ENCODE data around the gene COL26A1.

DNA sequence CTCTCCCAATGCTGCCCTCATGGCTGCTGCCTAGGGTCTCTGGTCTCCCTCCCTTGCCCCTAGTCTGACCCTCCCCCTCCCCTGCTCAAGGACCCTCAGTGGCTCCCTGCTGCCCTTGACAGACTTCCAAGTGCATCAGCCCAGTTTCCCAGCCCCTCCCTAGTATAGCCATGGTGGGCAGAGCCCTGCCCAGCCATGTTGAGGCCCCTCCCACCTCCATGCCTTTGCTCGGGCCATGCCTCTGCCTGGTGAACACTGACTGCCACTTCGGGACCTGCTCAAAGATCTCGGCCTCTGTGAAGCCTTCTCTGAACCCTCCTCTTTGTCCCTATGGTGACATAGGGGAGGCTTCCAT, 193.2 kb downstream of the COL26A1 start:
- TF ChIP-seq POLR2AphosphoS5 (IDR thresholded peaks at IDR 0.05; ENCODE audit: low read depth, low read length) (no peak), TAF1 (IDR thresholded peaks at IDR 0.05; ENCODE audit: borderline replicate concordance, insufficient read depth, low read length) (no peak), SIN3A (IDR thresholded peaks at IDR 0.05; ENCODE audit: borderline replicate concordance, insufficient read depth, low read length) (no peak), FOXP2 (optimal IDR thresholded peaks at IDR 0.05; ENCODE audit: borderline replicate concordance, extremely low read depth, extremely low read length, insufficient read depth) (no peak)
- TF ChIP-seq, protein P1, sequence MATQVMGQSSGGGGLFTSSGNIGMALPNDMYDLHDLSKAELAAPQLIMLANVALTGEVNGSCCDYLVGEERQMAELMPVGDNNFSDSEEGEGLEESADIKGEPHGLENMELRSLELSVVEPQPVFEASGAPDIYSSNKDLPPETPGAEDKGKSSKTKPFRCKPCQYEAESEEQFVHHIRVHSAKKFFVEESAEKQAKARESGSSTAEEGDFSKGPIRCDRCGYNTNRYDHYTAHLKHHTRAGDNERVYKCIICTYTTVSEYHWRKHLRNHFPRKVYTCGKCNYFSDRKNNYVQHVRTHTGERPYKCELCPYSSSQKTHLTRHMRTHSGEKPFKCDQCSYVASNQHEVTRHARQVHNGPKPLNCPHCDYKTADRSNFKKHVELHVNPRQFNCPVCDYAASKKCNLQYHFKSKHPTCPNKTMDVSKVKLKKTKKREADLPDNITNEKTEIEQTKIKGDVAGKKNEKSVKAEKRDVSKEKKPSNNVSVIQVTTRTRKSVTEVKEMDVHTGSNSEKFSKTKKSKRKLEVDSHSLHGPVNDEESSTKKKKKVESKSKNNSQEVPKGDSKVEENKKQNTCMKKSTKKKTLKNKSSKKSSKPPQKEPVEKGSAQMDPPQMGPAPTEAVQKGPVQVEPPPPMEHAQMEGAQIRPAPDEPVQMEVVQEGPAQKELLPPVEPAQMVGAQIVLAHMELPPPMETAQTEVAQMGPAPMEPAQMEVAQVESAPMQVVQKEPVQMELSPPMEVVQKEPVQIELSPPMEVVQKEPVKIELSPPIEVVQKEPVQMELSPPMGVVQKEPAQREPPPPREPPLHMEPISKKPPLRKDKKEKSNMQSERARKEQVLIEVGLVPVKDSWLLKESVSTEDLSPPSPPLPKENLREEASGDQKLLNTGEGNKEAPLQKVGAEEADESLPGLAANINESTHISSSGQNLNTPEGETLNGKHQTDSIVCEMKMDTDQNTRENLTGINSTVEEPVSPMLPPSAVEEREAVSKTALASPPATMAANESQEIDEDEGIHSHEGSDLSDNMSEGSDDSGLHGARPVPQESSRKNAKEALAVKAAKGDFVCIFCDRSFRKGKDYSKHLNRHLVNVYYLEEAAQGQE (IDR thresholded peaks at IDR 0.05; ENCODE audit: insufficient read depth in 1 of 2, low read depth in 2 of 2, low read length in 2 of 2): no peak

All from PFSK-1 (cell line).